HG02970 (cell line): ENCODE results near the gene U2SURP.
"Not testable (repeated sequence)": the region's sequence is repeated elsewhere in the genome, so short reads cannot be mapped to it uniquely, and the experiment has no call there.

ENCODE experiments used
- ATAC-seq: cut with Tn5 transposase; IDR thresholded peaks from one replicate; pipeline ENCODE4 v1.9.1; 2021; ENCODE audit warnings: mild to moderate bottlenecking, moderate library complexity, moderate number of reproducible peaks; ENCODE audit not compliant: unreplicated experiment, low FRiP score

The U2SURP gene

DNA sequence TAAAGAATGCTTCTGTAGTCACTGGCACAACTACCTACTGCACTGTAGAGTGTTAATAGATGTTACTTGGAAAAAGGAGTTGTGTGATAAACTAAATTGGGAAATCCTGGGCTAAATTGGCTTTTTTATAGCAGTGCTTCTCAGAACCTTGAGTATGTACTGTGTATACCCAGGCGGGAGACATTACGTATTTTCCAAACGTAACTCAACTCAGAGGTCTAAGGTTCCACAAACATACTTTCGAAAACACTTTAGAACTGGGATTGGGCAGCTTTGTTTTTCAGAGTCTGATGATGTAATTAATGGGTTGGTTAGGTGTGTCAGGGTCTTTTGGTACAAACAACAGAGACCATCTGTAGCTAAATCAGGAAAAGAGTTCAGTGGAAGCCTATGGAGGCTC is 64.7 kb downstream of the U2SURP start:
- ATAC-seq, result no peak

- no peak for ATAC-seq
Observed at GRCh38 chr3:143067201-143067600, 65.8 kb downstream of the U2SURP start.

DNA sequence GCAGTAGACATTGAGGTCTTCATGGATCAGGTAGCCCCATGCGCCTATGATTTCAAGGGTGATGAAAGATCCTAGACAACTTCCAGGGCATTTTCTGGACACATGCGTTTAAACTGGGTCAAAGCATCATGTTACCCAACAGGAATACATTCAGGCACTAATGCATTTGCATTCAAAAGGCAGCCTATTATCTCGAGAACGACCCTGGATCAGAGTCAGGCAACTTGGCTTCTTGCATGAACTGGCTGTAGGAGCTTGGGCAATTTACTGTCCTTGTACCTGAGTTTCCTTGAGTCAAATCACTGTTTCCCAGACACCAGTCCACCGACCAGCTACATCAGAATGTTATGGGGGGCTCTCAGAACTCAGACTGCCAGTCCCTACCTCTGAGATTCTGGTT is 66.7 kb downstream of the U2SURP start:
- no peak for ATAC-seq

GRCh38 chr3:143070977-143071551 is 69.7 kb downstream of the U2SURP start:
- ATAC-seq, result no peak

DNA sequence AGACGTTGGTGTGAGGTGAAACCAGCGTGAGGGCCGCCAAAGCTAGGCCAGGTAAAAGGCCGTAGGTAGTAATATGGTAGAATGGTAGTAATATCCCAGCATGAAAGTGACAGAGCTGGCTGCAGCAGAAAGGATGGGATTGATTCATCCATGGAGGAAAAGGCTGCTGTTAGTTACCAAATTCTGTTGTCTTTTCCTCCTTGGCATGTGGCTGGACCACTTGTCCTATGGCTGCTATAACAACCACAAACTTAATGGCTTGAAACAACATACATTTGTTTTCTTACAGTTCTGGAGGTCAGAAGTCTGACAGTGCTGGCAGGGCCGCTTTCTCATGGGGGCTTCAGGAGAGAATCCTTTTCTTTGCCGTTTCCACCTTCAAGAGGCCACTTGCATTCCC is 70.4 kb downstream of the U2SURP start:
- ATAC-seq, result no peak

DNA sequence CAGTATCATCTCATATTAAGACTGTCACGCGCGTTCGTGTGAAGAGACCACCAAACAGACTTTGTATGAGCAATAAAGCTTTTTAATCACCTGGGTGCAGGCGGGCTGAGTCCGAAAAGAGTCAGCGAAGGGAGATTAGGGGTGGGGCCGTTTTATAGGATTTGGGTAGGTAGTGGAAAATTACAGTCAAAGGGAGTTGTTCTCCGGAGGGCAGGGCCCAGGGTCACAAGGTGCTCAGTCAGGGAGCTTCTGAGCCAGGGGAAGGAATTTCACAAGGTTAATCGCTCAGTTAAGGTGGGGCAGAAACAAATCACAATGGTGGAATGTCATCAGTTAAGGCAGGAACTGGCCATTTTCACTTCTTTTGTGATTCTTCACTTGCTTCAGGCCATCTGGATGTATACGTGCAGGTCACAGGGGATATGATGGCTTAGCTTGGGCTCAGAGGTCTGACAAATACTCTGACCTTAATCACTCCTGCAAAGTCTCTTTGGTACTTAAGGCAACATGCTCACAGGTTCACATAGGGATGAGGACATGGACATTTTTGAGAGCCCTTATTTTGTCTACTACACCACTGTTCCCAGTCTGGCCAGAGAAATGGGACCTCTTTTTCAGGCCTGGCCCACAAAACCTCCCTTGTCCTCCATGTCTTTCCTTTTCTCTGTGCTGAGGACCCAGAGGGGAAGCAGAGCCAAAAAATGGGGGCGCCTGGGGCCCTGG is 71.1 kb downstream of the U2SURP start:
- ATAC-seq, result not testable (repeated sequence)

- ATAC-seq, result not testable (repeated sequence)
Observed at GRCh38 chr3:143073541-143073940, 72.2 kb downstream of the U2SURP start.

GRCh38 chr3:143073983-143074382 is 72.6 kb downstream of the U2SURP start:
- not testable (repeated sequence) for ATAC-seq

GRCh38 chr3:143078883-143079282 is 77.5 kb downstream of the U2SURP start:
- no peak for ATAC-seq

- ATAC-seq, result no peak
Observed at GRCh38 chr3:143080196-143080595, 78.8 kb downstream of the U2SURP start.

DNA sequence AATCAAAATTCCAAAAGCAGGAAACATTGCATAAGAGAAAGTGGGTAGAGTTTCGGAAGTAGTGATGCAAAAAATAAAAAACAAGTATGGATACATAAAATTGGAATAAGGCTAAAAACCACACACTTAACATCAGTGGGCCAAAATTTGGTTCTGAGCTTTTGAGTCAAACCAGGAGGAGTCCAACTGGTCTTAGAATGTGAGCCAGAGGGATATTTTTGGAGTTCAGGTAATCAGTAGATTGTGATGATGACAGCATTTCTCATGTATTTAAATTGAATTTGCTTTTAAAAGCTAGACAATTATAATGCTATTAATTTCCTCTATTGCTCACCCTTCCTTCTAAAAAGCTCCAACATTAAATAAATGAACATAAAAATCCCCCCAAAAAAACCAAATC is 80.0 kb downstream of the U2SURP start:
- ATAC-seq, result no peak

GRCh38 chr3:143081844-143082778 is 80.7 kb downstream of the U2SURP start:
- ATAC-seq, result peak; percentile 76

DNA sequence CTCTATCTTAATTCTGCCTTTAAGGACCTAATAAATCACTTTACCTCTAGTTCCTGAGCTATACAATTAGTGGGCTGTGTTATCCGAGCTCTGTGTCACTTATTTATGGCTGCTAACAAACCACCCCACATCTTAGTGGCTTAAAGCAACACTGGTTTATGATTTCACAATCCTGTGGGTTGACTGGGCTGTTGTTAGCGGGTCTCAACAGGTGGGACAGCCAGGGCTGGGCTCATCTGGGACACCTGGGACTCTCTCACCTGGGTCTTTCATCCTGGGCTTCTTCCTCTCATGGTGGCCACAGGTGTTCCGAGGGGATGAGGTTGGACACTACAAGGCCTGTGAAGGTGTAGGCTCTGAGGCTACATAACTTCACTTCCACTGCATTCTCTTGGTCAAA is 82.4 kb downstream of the U2SURP start:
- no peak for ATAC-seq

DNA sequence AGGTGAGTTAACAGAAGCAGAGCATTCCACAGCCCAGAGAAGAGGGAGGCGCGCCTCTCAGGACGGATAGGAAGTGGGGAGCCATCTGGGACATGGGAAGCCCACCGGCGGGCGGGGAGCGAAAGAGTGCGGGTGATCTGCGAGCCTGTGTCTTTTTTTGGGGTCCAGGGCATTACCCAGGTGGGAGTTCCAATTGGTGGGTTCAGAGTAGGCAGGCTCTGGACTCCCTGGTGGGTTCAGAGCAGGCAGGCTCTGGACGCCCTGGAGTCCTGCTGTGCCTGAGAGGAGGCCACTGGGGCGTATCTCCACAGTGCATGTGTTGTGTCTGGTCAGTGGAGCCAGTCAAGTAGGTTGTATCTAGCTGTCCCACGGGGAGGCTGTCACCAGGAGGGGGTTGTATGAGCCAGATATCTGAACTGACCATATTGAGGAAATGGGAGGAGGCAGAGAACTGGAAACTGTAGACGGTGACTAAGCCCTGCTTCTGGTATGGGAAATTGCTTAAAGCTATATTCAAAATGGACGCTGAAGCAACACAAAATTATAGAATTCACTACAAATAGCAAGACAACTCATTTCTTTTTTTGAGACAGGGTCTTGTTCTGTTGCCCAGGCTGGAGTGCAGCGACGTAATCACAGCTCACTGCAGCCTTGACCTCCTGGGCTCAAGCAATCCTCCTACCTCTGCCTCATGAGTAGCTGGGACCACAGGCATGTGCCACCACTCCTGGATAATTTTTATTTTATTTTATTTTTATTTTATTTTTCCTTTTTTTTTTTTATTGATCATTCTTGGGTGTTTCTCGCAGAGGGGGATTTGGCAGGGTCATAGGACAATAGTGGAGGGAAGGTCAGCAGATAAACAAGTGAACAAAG is 83.7 kb downstream of the U2SURP start:
- peak; percentile 38 for ATAC-seq

- ATAC-seq, result no peak
Observed at GRCh38 chr3:143088835-143089234, 87.5 kb downstream of the U2SURP start.

GRCh38 chr3:143089965-143090364 is 88.6 kb downstream of the U2SURP start:
- ATAC-seq, result no peak

GRCh38 chr3:143090486-143090885 is 89.1 kb downstream of the U2SURP start:
- ATAC-seq, result no peak

- no peak for ATAC-seq
Observed at GRCh38 chr3:143090976-143091837, 89.8 kb downstream of the U2SURP start.

- no peak for ATAC-seq
Observed at GRCh38 chr3:143092191-143092590, 90.8 kb downstream of the U2SURP start.
